ENCODE results near the gene LRMDA.

Gene LRMDA

GRCh38 chr10:76550806-76551205 is 1119.4 kb downstream of the LRMDA start:
- no peaks in the 10 kb centered on the region for H3K36me3 ChIP-seq (ENCODE audit: low read length)
- H3F3A ChIP-seq (ENCODE audit: insufficient read depth): no peaks in the 10 kb centered on the region
- H3K9me2 ChIP-seq (replicated peaks; ENCODE audit: insufficient read depth, low read length): no peaks in the 10 kb centered on the region
- no peaks in the 10 kb centered on the region for H3K79me2 ChIP-seq (ENCODE audit: insufficient read depth, low read length)
- no peak overlapping the region for H3K4me3 ChIP-seq (ENCODE audit: insufficient read depth, low read length, poor library complexity, severe bottlenecking)
- H3K9me3 ChIP-seq (ENCODE audit: insufficient read depth, low read length): no peaks in the 10 kb centered on the region
- TF ChIP-seq EZH2phosphoT487 (conservative IDR thresholded peaks at IDR 0.05; ENCODE audit: low read length) (no peak), CTCF (IDR thresholded peaks at IDR 0.05; ENCODE audit: insufficient read depth, low read length, poor library complexity, severe bottlenecking) (no peak)
- H3K4me2 ChIP-seq (ENCODE audit: low read depth, low read length, poor library complexity, severe bottlenecking): no peak overlapping the region
- no peak overlapping the region for H3K9ac ChIP-seq (ENCODE audit: low read length)
- H3K27ac ChIP-seq (ENCODE audit: low read depth, low read length): no peak overlapping the region
- no peak overlapping the region for H2AFZ ChIP-seq (ENCODE audit: low read depth, low read length, severe bottlenecking)
- no peaks in the 10 kb centered on the region for H4K20me1 ChIP-seq (ENCODE audit: low read depth, low read length)
- H3K27me3 ChIP-seq (ENCODE audit: low read length): no peaks in the 10 kb centered on the region

GRCh38 chr10:76552091-76552873 is 1120.9 kb downstream of the LRMDA start:
- no peaks in the 10 kb centered on the region for H3K36me3 ChIP-seq (ENCODE audit: low read length)
- no peak for TF ChIP-seq EZH2phosphoT487 (conservative IDR thresholded peaks at IDR 0.05; ENCODE audit: low read length)
- no peak for TF ChIP-seq CTCF (IDR thresholded peaks at IDR 0.05; ENCODE audit: insufficient read depth, low read length, poor library complexity, severe bottlenecking)
- H3K9me2 ChIP-seq (replicated peaks; ENCODE audit: insufficient read depth, low read length): no peaks in the 10 kb centered on the region
- no peaks in the 10 kb centered on the region for H3K9me3 ChIP-seq (ENCODE audit: insufficient read depth, low read length)
- H3K9ac ChIP-seq (ENCODE audit: low read length): no peak overlapping the region
- no peaks in the 10 kb centered on the region for H4K20me1 ChIP-seq (ENCODE audit: low read depth, low read length)
- 0 out of 2 replicates have a peak, but pooled peaks cover 3% of the 10 kb centered on the region for H3K27me3 ChIP-seq (ENCODE audit: low read length)
- no peak overlapping the region for H3K4me2 ChIP-seq (ENCODE audit: low read depth, low read length, poor library complexity, severe bottlenecking)
- no peak overlapping the region for H3K4me3 ChIP-seq (ENCODE audit: insufficient read depth, low read length, poor library complexity, severe bottlenecking)
- no peaks in the 10 kb centered on the region for H3K79me2 ChIP-seq (ENCODE audit: insufficient read depth, low read length)
- H2AFZ ChIP-seq (ENCODE audit: low read depth, low read length, severe bottlenecking): no peak overlapping the region
- H3F3A ChIP-seq (ENCODE audit: insufficient read depth): no peaks in the 10 kb centered on the region
- H3K27ac ChIP-seq (ENCODE audit: low read depth, low read length): no peak overlapping the region

DNA sequence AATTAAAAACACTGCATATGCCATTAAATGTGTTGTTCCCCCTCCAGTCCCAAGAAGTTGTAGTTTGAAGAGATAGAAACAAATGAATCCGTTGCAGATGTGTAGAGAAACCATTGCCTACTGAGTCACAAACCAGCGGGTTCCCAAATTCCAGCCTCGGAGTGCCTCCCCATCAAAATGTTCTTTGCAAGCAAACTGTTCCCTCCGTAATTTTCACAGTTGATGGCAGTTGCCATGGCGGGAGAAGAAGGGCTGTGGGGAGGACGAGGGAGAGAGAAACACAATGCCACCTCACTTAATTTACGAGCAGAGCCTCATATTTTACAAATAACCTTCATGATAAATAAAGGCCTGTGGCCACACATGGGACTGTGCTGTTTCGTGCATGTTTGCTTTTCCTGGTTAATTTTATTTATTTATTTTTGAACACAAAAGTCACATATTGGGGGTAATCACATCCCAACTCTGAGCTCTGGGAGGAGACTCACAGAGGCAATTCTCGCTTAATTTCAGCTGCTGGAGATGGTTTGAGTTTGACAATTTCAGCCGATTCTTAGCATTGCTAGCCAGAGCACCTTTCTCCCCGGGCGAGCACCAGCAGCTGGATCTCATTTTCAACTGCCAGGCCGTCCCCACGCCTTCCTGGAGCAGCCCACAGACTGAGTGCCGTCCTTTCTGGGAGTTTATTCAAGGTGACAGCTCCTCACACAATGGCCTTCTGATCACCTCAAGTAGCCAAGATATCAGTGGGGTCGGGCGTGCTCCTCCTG is 1122.0 kb downstream of the LRMDA start:
- Histone ChIP-seq H3K27me3 (ENCODE audit: low read length) (0 out of 2 replicates have a peak, but pooled peaks cover 3% of the 10 kb centered on the region), H3F3A (ENCODE audit: insufficient read depth) (no peaks in the 10 kb centered on the region), H3K4me2 (ENCODE audit: low read depth, low read length, poor library complexity, severe bottlenecking) (no peak overlapping the region), H3K9ac (ENCODE audit: low read length) (no peak overlapping the region), H3K79me2 (ENCODE audit: insufficient read depth, low read length) (no peaks in the 10 kb centered on the region), H2AFZ (ENCODE audit: low read depth, low read length, severe bottlenecking) (no peak overlapping the region), H3K9me2 (replicated peaks; ENCODE audit: insufficient read depth, low read length) (no peaks in the 10 kb centered on the region), H3K4me3 (ENCODE audit: insufficient read depth, low read length, poor library complexity, severe bottlenecking) (no peak overlapping the region), H3K36me3 (ENCODE audit: low read length) (no peaks in the 10 kb centered on the region), H3K9me3 (ENCODE audit: insufficient read depth, low read length) (no peaks in the 10 kb centered on the region), H4K20me1 (ENCODE audit: low read depth, low read length) (no peaks in the 10 kb centered on the region), H3K27ac (ENCODE audit: low read depth, low read length) (no peak overlapping the region)
- TF ChIP-seq CTCF (IDR thresholded peaks at IDR 0.05; ENCODE audit: insufficient read depth, low read length, poor library complexity, severe bottlenecking) (no peak), EZH2phosphoT487 (conservative IDR thresholded peaks at IDR 0.05; ENCODE audit: low read length) (no peak)

Measured in SU-DHL-6 (cell line).